ENCODE data around the gene THAP4.

DNA sequence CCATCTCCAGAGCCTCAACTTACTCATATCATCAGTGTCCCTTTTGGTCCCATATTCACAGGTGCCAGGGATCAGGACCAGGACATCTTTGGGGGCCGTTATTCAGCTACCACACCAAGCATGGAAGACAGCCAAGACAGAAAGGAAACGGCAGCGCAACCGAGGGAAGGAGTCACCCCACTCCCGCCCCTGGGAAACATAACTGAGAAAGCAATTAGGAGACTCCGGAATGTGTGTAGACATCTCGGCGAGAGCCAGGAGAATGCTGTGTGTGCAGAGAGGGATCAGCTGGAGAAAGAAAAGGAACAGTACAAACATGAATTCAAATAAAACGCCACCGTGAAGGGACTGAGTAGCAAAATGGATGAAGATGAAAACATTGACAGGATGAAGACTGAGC is 91.9 kb downstream of the THAP4 start:
- TF ChIP-seq POLR2A (IDR thresholded peaks at IDR 0.05): no peak
- TF ChIP-seq, protein P1, sequence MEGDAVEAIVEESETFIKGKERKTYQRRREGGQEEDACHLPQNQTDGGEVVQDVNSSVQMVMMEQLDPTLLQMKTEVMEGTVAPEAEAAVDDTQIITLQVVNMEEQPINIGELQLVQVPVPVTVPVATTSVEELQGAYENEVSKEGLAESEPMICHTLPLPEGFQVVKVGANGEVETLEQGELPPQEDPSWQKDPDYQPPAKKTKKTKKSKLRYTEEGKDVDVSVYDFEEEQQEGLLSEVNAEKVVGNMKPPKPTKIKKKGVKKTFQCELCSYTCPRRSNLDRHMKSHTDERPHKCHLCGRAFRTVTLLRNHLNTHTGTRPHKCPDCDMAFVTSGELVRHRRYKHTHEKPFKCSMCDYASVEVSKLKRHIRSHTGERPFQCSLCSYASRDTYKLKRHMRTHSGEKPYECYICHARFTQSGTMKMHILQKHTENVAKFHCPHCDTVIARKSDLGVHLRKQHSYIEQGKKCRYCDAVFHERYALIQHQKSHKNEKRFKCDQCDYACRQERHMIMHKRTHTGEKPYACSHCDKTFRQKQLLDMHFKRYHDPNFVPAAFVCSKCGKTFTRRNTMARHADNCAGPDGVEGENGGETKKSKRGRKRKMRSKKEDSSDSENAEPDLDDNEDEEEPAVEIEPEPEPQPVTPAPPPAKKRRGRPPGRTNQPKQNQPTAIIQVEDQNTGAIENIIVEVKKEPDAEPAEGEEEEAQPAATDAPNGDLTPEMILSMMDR (IDR thresholded peaks at IDR 0.05): no peak

Measured in body of pancreas (tissue), 4 donors.